ENCODE results near the gene IL22RA2. TPM values are rescaled to one million over a fixed set of nuclear protein-coding genes. Genes with fewer than 3 reads are reported as not detected.

The IL22RA2 gene
- total RNA-seq, 1 experiment from 2014 or later: not detected

GRCh38 chr6:137094411-137095008 is 78.9 kb downstream of the IL22RA2 start:
- Histone ChIP-seq H3K27me3 (no peaks in the 10 kb centered on the region), H3K36me3 (no peaks in the 10 kb centered on the region), H3K4me1 (peaks cover 7% of the 10 kb centered on the region; the same call in 1 of the 2 replicates), H3K4me3 (no peak overlapping the region), H3K27ac (no peak overlapping the region), H3K9me3 (replicated peaks) (no peaks in the 10 kb centered on the region)
- DNase-seq: peak; percentile 49 to 78

Other genes starting within 250 kb of the IL22RA2 start
- gene IL20RA, start 128.7 kb downstream of the IL22RA2 start, total RNA-seq (2014; rRNA removed; shearing (Covaris generic)): 0.13 and 0.22 TPM in 2 replicates
- gene IFNGR1, start 45.7 kb upstream of the IL22RA2 start, total RNA-seq (2014; rRNA removed; shearing (Covaris generic)): 27.3 and 28.1 TPM in 2 replicates

Data from SJCRH30 (cell line).